ENCODE data around the gene TSPAN31.
A peak's percentile ranks its signal among the peaks of the same experiment; 100 is the strongest.

The TSPAN31 gene

GRCh38 chr12:57758552-57759359 is 13.9 kb downstream of the TSPAN31 start:
- no peaks in the 10 kb centered on the region for H3K9me2 ChIP-seq (replicated peaks; ENCODE audit: control insufficient read depth, low read length)
- no peak overlapping the region for H3K4me2 ChIP-seq (ENCODE audit: low read length)
- H3F3A ChIP-seq (ENCODE audit: control insufficient read depth, insufficient read depth): peaks cover 29% of the 10 kb centered on the region
- H3K36me3 ChIP-seq (ENCODE audit: control insufficient read depth, low read length): peaks cover 51% of the 10 kb centered on the region
- no peak overlapping the region for H3K27ac ChIP-seq (ENCODE audit: low read depth, low read length)
- H4K20me1 ChIP-seq (ENCODE audit: control insufficient read depth, insufficient read depth, low read depth, low read length): peaks cover 16% of the 10 kb centered on the region; the same call in 1 of the 2 replicates
- no peak for TF ChIP-seq EZH2phosphoT487 (IDR thresholded peaks at IDR 0.05; ENCODE audit: borderline replicate concordance, low read length)
- no peak for TF ChIP-seq CTCF (IDR thresholded peaks at IDR 0.05; ENCODE audit: low read depth, low read length, poor library complexity, severe bottlenecking)
- peaks cover 51% of the 10 kb centered on the region for H3K79me2 ChIP-seq (ENCODE audit: control insufficient read depth, low read length)
- no peaks in the 10 kb centered on the region for H3K9me3 ChIP-seq (ENCODE audit: control insufficient read depth, insufficient read depth, low read length)
- no peak overlapping the region for H3K4me3 ChIP-seq (ENCODE audit: low read length)
- H3K4me1 ChIP-seq (ENCODE audit: control insufficient read depth, low read length): peaks cover 28% of the 10 kb centered on the region
- no peaks in the 10 kb centered on the region for H3K27me3 ChIP-seq (ENCODE audit: control insufficient read depth, low read length)

- H3K36me3 ChIP-seq (ENCODE audit: control insufficient read depth, low read length): peaks cover 51% of the 10 kb centered on the region
- peak; percentile 78 for TF ChIP-seq CTCF (IDR thresholded peaks at IDR 0.05; ENCODE audit: low read depth, low read length, poor library complexity, severe bottlenecking)
- TF ChIP-seq EZH2phosphoT487 (IDR thresholded peaks at IDR 0.05; ENCODE audit: borderline replicate concordance, low read length): no peak
Measured at GRCh38 chr12:57759360-57759980, 14.6 kb downstream of the TSPAN31 start.

GRCh38 chr12:57760347-57760982 is 15.6 kb downstream of the TSPAN31 start:
- peaks cover 16% of the 10 kb centered on the region; the same call in 1 of the 2 replicates for H4K20me1 ChIP-seq (ENCODE audit: control insufficient read depth, insufficient read depth, low read depth, low read length)

More at GRCh38 chr12:57759360-57759980, 14.6 kb downstream of the TSPAN31 start:
- H3K9me2 ChIP-seq (replicated peaks; ENCODE audit: control insufficient read depth, low read length): no peaks in the 10 kb centered on the region
- peaks cover 4% of the 10 kb centered on the region for H3K27me3 ChIP-seq (ENCODE audit: control insufficient read depth, low read length)
- no peak overlapping the region for H3K27ac ChIP-seq (ENCODE audit: low read depth, low read length)
- peaks cover 16% of the 10 kb centered on the region; the same call in 1 of the 2 replicates for H4K20me1 ChIP-seq (ENCODE audit: control insufficient read depth, insufficient read depth, low read depth, low read length)
- peaks cover 25% of the 10 kb centered on the region for H3F3A ChIP-seq (ENCODE audit: control insufficient read depth, insufficient read depth)
- no peak overlapping the region for H3K4me3 ChIP-seq (ENCODE audit: low read length)
- no peak overlapping the region for H3K4me2 ChIP-seq (ENCODE audit: low read length)
- no peaks in the 10 kb centered on the region for H3K9me3 ChIP-seq (ENCODE audit: control insufficient read depth, insufficient read depth, low read length)
- peaks cover 24% of the 10 kb centered on the region for H3K4me1 ChIP-seq (ENCODE audit: control insufficient read depth, low read length)
- H3K79me2 ChIP-seq (ENCODE audit: control insufficient read depth, low read length): peaks cover 51% of the 10 kb centered on the region

More at GRCh38 chr12:57760347-57760982, 15.6 kb downstream of the TSPAN31 start:
- no peak overlapping the region for H3K4me3 ChIP-seq (ENCODE audit: low read length)
- no peak for TF ChIP-seq CTCF (IDR thresholded peaks at IDR 0.05; ENCODE audit: low read depth, low read length, poor library complexity, severe bottlenecking)
- no peak for TF ChIP-seq EZH2phosphoT487 (IDR thresholded peaks at IDR 0.05; ENCODE audit: borderline replicate concordance, low read length)
- no peak overlapping the region for H3K4me2 ChIP-seq (ENCODE audit: low read length)
- H3K9me2 ChIP-seq (replicated peaks; ENCODE audit: control insufficient read depth, low read length): no peaks in the 10 kb centered on the region
- H3F3A ChIP-seq (ENCODE audit: control insufficient read depth, insufficient read depth): peaks cover 23% of the 10 kb centered on the region
- no peak overlapping the region for H3K27ac ChIP-seq (ENCODE audit: low read depth, low read length)
- H3K27me3 ChIP-seq (ENCODE audit: control insufficient read depth, low read length): peaks cover 14% of the 10 kb centered on the region
- H3K4me1 ChIP-seq (ENCODE audit: control insufficient read depth, low read length): peaks cover 32% of the 10 kb centered on the region
- H3K79me2 ChIP-seq (ENCODE audit: control insufficient read depth, low read length): peaks cover 51% of the 10 kb centered on the region
- H3K9me3 ChIP-seq (ENCODE audit: control insufficient read depth, insufficient read depth, low read length): no peaks in the 10 kb centered on the region
- peaks cover 51% of the 10 kb centered on the region for H3K36me3 ChIP-seq (ENCODE audit: control insufficient read depth, low read length)

All from DOHH2 (cell line).